GM19395 (cell line): Measurements from ENCODE around the gene PKD2L2.
A peak's percentile ranks its signal among the peaks of the same experiment; 100 is the strongest.
"Not testable (repeated sequence)": the region's sequence is repeated elsewhere in the genome, so short reads cannot be mapped to it uniquely, and the experiment has no call there.

Experiments used
- ATAC-seq: cut with Tn5 transposase; IDR thresholded peaks from one replicate; pipeline ENCODE4 v1.9.1; 2021; ENCODE audit warnings: mild to moderate bottlenecking, moderate library complexity; ENCODE audit not compliant: unreplicated experiment

Gene PKD2L2

DNA sequence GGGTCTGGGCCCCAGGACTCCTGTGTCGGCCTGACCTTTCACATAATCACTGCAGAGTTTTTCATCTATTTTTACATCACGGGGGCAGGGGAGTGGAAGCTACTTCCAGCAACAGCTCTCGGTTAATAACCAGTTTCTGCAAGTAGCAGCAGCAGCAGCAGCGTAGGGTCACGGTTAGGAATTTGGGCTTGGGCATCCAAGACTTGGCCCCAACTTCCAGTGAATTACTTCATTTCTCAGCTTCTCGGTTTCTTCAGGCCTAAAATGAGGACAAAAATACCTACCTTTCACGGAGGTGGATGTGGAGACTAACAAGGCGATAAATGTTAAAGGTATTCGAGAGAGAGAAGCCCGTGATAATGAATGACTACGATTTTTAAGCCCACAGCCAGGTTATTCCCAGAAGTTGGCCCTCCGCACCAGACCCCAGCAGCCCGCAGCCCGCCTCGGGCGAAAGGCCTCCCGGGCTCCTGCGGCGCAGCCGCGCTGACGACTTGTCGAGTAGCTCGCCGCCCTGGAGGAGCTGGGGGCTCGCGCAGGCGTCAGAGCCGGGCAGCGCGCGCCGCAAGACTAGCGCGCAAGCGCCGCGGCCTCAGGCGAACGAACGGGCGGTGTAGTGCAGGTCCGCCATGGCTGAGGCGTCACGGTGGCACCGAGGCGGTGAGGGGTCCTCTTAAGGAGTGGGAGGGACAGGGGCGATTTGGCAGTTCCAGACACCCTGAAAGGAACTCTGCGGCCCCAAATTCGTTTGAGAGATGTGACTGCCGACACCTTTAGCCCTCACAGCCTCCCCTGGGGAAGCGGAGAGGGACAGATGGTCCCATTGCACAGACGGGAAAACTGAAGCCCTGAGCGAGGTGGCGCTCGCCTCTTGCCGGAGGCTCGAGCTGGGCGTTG, at the start of gene PKD2L2:
Gene PKD2L2 (plus strand): TSS at position 595 of the 897 bp plus-strand sequence. CDS start 35 bp downstream, at position 630.
- ATAC-seq = peak; percentile 94

DNA sequence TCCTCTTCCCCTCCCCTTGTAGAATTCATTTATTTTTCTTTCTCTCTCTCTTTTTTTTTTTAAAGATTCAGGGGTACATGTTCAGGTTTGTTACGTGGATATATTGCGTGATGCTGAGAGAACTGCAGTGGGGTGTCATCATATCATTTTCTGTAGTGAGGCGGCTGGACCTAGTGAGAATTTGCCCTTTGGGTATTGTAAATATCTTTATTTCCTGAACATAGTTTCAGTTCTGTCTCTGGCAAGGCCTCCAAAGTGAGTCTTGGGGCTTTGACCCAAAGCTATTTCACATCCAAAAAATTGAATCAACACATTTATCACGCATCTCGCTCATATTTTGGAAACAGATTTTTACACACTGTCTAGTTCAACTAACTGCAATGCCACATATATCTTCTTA, 47.0 kb upstream of the PKD2L2 start:
- ATAC-seq = no peak

DNA sequence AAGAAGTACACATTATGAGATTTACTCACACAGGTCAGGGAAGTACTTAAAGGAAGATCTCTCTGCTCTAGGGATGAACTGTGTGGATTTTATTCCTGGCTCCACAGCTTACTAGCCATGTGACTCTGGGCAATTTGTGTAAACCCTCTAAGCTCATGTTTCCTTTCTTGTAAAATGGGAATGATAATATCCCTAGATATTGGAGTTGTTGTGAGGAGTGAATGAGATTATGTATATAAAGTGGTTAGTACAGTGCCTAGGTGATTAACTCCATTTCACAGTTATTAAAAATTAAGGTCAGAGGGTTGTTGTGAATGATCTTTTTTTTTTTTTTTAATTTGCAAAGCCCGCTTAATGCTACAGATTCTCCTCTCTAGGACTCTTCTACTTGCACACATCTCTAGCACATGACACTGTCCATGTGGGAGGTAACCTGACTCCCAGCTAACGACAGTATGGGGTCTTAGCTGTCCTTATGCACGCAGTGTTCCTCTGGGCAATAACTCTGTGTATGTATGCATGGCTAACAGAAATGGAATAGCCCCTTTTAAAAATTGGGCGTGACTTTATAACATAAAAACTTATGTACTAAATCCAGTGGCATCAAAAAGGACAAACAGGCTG, 45.5 kb upstream of the PKD2L2 start:
- ATAC-seq = no peak

DNA sequence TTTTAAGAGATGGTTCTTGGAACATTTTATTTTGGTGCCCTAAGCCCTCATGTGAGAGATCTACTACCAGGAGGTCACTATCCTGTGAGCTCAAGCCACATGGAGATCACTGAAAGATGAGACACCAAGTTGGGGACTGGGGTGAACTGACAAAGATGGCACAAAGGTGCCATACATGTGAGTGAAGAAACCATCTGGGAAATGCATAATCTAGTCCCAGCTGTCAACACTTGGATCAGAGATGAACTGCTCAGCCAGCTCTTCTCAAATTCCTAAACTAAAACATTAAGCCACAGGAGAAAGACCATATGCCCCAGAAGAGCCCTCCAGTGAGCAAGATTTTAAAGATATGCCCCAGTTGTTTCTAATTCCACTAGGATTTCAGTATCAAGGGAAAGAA, 43.8 kb upstream of the PKD2L2 start:
- ATAC-seq = no peak

DNA sequence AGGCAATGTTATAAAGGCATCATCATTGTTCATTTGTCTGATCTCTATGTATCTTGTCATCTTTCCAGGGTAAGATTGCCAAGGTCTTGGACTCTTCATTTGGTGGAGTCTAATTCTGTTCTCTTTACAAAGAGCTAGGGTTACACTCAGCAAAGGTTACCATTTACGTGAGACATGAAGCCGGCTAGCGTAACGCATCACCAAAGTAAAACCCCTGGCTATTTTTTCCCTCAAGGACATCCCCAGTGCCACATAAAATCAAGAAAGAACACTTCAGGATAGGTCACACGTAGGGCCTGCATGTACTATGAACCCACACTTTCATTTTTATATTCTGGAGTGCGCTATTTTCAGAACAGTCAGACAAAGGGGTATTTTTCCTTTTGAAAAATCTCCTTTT, 41.6 kb upstream of the PKD2L2 start:
- no peak for ATAC-seq

DNA sequence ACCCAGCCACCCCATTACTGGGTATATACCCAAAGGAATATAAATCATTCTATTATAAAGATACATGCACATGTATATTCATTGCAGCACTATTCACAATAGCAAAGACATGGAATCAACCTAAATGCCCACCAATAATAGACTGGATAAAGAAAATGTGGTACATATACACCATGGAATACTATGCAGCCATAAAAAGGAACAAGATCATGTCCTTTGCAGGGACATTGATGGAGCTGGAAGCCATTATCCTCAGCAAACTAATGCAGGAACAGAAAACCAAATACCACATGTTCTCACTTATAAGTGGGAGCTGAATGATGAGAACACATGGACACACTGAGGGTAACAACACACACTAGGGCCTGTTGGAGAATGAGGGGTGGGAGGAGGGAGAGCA, 36.1 kb upstream of the PKD2L2 start:
- not testable (repeated sequence) for ATAC-seq

DNA sequence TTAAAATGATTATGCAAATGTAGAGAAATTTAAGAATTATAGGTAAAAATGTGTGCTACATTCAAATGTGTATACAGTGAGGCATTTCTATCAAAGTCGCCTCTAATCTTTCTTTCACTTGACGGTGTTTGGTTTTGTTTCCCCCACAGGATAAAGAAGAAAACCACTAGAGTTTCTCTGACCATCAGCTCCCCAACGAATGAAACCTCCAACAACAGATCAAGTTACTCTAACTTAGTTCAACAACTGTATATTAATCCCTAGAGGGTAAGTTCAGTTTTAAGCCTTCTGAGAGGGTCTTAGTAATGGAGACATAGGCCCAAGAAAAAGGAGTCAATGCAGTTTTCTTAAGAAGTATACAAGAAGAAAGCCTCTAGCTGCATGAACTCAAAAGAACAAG, 33.1 kb upstream of the PKD2L2 start:
- ATAC-seq = peak; percentile 51

DNA sequence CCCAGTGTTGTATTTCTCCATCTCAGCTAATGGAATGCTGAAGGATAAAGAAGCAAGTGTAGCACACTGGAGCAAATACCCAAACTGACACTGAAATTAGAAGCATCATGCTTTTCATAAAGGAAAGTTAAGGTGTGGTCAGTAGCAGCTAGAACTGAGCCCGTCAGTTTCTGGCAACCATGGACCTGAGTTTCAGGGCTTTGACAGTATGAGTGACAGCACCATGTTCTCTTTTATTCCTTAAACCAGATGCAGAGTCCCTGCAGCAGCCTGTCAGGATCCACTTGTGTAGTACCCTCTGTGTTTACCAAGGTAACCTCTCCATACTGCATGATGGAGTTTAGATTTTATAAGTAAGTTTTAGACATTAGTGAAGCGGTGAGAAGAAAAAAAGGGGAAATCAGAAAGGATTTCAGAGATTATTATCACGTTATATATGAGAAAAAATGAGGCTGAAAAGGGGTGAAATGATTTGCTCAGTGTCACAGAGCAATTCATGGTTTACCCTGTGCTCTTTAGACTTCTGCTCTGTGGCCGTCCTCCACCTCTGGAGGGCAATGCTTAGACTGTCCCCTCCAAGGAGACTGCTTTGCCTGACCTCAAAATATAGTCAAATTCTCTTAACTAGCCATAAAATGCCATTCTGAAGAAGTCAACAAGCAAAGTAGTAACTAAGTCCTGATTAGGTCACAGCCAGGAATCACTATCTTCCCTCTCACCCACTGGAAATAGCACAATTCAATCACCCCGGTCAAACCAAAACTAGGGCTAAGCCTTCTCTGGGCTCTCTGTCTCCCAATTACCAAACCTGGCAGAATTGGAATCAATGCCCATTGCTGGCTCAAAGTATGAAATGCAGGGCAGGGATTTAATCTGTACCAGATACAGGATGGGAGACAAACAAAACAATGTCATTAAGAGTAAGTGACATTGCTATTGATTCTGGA, 32.1 kb upstream of the PKD2L2 start:
- no peak for ATAC-seq

DNA sequence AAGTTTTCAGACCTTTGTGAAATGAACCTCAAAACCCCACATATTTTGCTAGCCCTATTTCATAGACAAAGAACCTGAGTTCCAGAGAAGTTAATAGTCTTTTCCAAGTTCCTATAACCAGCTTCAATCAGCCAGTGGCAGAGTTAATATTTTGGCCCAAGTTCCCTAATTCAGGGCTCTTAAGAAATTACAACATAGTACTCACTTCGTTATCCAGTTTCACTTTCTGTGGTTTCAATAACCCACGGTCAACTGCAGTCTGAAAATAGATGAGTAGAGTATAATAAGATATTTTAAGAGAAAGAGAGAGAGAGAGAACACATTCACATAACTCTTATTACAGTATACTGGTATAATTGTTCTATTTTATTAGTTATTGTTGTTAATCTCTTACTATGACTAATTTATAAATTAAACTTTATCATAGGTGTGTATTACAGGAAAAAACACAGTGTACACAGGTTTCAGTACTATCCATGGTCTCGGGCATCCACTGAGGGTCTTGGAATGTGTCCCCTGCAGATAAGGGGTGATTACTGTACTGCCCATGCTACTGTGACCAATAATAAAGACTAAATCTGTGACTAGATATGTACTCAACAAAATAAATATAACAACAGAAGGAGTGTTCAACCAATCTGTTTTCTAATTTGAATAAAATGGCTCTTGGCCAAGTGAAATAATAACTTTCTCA, 30.9 kb upstream of the PKD2L2 start:
- ATAC-seq = peak; percentile 87

DNA sequence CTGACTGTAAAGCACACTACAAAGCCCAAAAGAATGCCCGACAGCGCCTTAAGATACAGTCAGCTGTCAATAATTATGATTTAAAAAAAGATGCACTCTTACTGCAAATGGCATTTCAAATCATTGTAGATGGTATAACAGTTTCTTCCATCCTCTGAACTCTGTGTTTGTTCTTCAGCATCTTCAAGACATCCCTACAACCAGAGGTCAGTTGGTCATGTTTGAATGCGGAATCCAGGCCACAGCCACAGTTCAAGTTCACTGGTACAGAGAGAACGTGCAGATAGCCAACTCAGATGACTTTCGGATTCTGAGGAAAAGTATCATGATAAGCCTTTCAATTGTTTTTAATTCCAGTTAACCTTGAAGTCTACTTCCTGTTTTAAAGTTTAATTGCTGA, 30.3 kb upstream of the PKD2L2 start:
- ATAC-seq = no peak

DNA sequence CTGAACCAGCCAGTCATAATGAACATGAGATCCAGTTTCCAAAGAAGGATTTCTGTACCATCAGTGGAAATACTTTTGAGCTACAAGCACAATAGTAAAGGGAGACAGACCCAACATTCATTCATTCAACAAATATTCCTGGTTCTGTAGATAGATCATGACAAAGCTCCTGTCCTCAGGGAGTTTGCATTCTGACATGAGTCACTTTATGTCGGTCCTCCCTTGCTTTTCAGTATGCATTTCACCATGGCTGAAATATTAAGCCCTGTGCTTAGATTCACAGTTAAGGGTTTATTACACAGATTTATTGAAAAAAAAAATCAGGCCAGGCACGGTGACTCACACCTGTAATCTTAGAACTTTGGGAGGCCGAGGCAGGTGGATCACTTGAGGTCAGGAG, 27.0 kb upstream of the PKD2L2 start:
- no peak for ATAC-seq

DNA sequence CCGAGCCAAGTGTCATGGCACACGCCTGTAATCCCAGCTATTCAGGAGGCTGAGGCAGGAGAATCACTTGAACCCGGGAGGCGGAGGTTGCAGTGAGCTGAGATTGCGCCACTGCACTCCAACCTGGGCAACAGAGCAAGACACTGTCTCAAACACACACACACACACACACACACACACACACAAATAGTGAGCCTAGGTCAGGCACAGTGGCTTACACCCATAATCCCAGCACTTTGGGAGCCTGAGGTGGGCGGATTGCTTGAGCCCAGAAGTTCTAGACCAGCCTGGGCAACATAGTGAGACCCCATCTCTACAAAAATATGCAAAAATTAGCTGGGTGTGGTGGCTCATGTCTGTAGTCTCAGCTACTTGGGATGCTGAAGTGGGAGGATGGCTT, 25.6 kb upstream of the PKD2L2 start:
- not testable (repeated sequence) for ATAC-seq

DNA sequence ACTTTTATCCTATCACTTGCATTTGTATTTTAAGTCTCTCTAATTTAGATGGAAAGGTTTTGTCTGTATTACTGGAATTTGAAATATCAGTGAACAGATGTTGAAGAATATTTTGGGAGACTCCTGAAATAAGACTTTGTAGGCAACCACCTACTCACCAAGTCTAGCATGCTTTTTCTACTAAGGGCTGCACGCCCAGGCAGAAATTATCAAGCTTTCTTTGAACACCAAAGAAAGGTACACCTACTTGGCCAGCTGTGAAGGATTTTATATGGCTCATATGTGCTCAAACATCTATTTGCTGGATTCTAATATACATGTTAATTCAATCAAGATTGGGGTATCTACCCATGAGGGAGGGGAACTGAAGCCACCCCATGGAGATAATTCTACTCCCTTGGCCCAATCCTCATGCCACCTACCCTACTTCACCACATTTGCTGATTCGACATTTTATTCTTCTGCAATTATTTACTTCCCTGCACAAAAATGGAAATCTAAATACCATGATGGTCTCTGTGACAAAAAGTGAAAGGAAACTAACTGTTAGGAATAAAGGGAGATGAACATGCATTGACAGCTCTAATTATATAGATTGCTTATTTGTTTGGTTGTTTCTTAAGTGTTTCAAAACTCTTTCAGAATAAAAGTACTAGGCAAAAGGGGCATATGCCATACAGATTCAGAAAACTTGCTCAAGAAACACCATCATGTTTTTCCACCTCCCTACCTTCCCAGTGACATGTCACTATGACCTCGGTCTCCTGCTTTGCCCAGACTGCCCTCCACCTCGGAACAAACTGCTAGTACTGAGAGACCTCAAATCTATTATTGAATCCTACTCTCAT, 22.5 kb upstream of the PKD2L2 start:
- ATAC-seq = no peak

DNA sequence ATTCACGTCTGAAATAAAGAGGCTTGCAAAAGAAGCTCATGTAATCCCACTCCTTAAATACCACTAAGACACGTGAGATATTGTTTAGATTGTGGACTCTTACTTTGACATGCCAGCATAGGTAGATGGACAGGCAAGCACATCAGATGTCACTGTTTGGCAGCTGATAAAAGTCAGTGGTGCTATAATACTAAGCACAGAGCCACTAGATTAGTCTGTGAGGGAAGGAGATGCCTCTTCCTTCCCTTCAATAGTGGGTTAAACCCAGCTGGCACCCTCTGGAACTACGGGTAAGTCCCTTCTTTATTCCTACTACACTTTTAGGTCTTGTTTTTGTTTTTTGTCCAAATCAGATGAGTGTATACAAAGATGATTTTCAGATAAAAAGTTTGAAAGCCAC, 21.6 kb upstream of the PKD2L2 start, which contains the start of gene MYOT:
Gene MYOT (plus strand): TSS at position 197 of the 400 bp plus-strand sequence. CDS start 2,792 bp downstream, outside the sequence.
- no peak for ATAC-seq

DNA sequence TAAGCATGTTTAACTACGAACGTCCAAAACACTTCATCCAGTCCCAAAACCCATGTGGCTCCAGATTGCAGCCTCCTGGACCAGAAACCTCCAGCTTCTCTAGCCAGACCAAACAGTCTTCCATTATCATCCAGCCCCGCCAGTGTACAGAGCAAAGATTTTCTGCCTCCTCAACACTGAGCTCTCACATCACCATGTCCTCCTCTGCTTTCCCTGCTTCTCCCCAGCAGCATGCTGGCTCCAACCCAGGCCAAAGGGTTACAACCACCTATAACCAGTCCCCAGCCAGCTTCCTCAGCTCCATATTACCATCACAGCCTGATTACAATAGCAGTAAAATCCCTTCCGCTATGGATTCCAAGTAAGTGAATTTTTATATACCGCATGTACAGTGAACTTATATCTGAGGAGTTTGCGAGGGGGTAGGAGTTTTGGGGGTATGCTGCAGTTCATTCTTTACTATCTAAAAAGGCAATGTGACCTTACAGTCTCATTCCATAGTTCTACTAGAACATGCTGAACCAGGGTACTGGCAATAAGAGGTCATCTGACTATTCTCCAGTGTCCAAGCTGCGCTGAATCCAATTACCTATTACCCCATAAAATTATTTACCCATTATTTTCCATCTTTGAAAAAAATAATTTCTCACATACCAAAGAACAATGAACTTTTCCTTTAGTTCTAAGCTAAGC, 18.5 kb upstream of the PKD2L2 start:
- ATAC-seq = no peak

DNA sequence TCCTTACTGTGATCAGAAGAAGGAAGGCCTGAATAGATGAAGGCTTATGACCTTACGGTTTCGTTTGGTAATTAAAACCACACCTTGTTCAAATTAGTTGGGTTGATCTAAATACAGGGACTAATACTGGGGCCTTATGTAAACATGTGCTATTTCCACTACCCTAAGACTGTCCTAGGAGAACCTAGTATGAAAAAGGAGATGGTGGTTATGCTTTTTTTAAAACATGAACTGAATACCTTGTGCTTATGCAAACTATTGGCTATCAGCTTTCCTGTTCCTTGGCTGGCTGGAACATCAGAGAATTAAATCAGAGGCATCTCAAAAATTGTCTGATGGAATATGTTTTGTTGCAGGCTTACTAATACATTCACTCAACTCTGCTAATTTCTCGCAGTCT, 17.7 kb upstream of the PKD2L2 start:
- ATAC-seq = no peak

DNA sequence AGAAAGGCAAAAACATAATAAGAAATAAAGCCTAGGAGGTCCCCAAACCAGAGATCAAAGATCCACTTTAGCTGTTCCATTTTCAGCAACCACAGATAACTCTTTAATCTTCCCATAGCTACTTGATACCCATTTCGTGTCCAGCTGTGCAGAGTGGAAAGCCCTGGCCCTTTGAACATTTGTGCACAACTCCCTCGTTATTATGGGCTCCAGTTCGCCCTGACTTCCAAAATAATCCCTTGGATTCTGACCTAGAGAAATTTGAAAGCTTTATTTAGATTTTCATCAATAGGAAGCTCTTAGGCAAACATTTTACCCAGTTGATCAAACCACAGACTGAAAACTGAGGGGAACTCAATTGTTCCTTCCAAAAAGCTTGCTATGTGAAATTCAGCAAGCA, 16.8 kb upstream of the PKD2L2 start:
- ATAC-seq = no peak

DNA sequence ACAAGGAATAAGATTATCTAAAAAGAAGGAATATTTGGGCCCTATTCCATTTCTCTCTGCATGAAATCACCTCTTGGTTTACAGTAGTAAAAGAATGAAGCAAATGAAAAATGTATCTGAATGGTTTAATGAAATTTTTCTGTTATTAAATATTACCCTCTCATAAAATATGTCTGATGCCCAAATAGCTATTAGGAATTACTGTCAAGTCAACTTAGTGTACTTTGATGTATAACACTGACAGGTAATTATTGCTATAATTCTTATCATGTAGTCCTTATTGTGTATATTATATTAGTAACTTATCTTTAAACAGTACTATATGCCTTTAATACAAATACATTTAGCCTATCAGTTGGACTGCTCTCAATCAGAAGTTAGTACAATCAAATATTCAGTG, 13.2 kb upstream of the PKD2L2 start:
- ATAC-seq = no peak

DNA sequence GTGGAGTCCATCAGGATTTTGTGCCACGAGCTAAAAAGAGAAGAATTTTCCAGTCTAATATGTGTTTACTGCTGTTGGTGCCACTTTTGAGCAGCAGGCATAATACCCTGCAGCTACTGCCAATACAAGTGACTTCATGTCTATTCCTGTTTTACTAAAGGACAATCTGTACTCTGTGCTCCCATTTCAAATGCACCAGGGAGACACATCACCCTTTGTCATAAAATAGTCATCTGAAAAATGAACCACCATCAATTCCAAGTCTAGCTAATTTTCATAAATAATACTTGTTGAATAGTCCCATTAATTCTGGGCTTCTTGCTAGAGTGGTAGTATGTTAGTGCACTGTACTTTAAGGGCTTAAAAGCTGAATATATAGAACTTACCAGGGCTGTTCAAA, 8.9 kb upstream of the PKD2L2 start:
- ATAC-seq = no peak
